H1 (cell line): ENCODE results near the gene VGLL2. TPM values are rescaled to one million over a fixed set of nuclear protein-coding genes. Genes with fewer than 3 reads are reported as not detected.

Experiments
- BACH1 ChIP-seq: IDR thresholded peaks from 2 replicates; pipeline ENCODE4 v1.6.1; 2012; ENCODE audit warnings: low read length, improper control_type of control experiment
- CBX8 ChIP-seq: fragments of 300-800, 300-1000 bp; sonication (generic); IDR thresholded peaks from 2 replicates; pipeline ENCODE4 v1.7.1; 2016; ENCODE audit warnings: low read depth, low read length, borderline replicate concordance
- CTBP2 ChIP-seq: IDR thresholded peaks from 2 replicates; pipeline ENCODE4 v1.7.0; 2011; ENCODE audit warnings: borderline replicate concordance, mild to moderate bottlenecking, moderate library complexity, mixed read lengths, low read length; ENCODE audit not compliant: insufficient read depth, insufficient read length
- EZH2 ChIP-seq: fragments of 200-600 bp; sonication (generic); IDR thresholded peaks from 2 replicates; pipeline ENCODE4 v1.7.1; 2012; ENCODE audit warnings: low read depth, mild to moderate bottlenecking, moderate library complexity, low read length, inconsistent platforms; ENCODE audit not compliant: severe bottlenecking
- SP2 ChIP-seq: IDR thresholded peaks from 2 replicates; pipeline ENCODE4 v1.6.1; 2012; ENCODE audit warnings: mild to moderate bottlenecking, low read length, inconsistent platforms
- SUZ12 ChIP-seq: fragments of 200-600 bp; sonication (generic); IDR thresholded peaks from 2 replicates; pipeline ENCODE4 v1.6.1; 2012; ENCODE audit warnings: mild to moderate bottlenecking, inconsistent platforms, low read length, moderate library complexity, mixed read lengths
- polyA plus RNA-seq, 7 experiments: library from polyadenylated mRNA; depleted of rRNA in 3 of 7; stranded (reverse) in 5 of 7; unstranded in 2 of 7; fragments of >200 nt in 5 of 7; fragments of 200-250 nt in 2 of 7; gene quantifications; 1 replicate in 5 of 7; 2 replicates in 1 of 7; 4 replicates in 1 of 7; pipeline versions ENCODE4 v1.2.1 to v1.2.3, GENCODE V29; 2011 to 2013; ENCODE audit warnings: missing spikeins in 2 of 7, mixed read lengths in 2 of 7
- total RNA-seq: library from RNA; stranded (reverse); fragmentation: NEBNext Ultra II Directional; extraction: Animal tissue kit (Norgen Biotek cat#: 25700); gene quantifications from 2 replicates; pipeline ENCODE4 v1.2.1, GENCODE V29; 2021
- TF ChIP-seq, protein P1 (sequence below): fragments of 300-600 bp; sonication (generic); IDR thresholded peaks from 2 replicates; pipeline ENCODE4 v1.7.1; 2012; ENCODE audit warnings: low read length, moderate library complexity, mild to moderate bottlenecking, inconsistent platforms; ENCODE audit not compliant: insufficient replicate concordance
- TF ChIP-seq, protein P2 (sequence below): IDR thresholded peaks from 2 replicates; pipeline ENCODE4 v1.6.1; 2012; ENCODE audit warnings: inconsistent platforms
- TF ChIP-seq, protein P3 (sequence below): IDR thresholded peaks from 2 replicates; pipeline ENCODE4 v1.6.1; 2012; ENCODE audit warnings: inconsistent platforms

Gene VGLL2
- total and polyA plus RNA-seq, 2 of the 8 experiments (the other 6 are each of a cell fraction or from before 2014, with no cell fraction given): not detected

DNA sequence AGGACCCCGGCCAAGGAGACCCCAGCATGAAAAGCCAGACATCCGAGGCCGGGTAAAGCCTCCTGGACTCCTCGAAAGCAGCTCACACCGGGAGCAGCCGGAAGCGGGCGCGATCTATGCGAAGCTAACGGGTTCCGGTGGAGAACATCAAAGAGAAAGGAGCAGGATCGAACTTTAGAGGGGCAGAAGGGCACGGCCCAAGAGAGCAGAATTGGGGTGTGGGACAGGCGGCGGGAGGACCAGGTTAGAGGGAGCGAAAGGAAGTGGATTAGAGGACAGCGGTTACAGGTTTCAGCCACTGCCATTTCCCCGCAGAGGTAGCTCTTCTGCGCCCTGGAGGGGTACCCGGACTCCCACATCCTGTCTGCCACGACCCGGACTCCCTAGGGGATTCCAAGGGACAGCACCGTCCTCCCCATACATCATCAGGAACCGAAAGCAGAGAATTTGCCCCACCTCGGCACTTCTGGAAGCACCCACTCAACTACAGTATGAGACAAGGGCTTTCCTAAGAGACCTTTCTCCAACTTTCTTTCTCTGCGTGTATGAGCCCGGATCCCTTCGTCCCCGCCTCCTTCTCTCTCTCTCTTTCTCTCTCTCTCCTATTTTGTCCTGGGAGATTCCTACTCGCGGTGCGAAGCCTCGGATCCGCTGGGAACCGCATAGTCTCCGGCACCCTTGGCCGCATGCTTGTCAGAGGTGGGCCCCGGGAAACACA is 507 bp upstream of the VGLL2 start (continued):
- TF ChIP-seq, protein P1, sequence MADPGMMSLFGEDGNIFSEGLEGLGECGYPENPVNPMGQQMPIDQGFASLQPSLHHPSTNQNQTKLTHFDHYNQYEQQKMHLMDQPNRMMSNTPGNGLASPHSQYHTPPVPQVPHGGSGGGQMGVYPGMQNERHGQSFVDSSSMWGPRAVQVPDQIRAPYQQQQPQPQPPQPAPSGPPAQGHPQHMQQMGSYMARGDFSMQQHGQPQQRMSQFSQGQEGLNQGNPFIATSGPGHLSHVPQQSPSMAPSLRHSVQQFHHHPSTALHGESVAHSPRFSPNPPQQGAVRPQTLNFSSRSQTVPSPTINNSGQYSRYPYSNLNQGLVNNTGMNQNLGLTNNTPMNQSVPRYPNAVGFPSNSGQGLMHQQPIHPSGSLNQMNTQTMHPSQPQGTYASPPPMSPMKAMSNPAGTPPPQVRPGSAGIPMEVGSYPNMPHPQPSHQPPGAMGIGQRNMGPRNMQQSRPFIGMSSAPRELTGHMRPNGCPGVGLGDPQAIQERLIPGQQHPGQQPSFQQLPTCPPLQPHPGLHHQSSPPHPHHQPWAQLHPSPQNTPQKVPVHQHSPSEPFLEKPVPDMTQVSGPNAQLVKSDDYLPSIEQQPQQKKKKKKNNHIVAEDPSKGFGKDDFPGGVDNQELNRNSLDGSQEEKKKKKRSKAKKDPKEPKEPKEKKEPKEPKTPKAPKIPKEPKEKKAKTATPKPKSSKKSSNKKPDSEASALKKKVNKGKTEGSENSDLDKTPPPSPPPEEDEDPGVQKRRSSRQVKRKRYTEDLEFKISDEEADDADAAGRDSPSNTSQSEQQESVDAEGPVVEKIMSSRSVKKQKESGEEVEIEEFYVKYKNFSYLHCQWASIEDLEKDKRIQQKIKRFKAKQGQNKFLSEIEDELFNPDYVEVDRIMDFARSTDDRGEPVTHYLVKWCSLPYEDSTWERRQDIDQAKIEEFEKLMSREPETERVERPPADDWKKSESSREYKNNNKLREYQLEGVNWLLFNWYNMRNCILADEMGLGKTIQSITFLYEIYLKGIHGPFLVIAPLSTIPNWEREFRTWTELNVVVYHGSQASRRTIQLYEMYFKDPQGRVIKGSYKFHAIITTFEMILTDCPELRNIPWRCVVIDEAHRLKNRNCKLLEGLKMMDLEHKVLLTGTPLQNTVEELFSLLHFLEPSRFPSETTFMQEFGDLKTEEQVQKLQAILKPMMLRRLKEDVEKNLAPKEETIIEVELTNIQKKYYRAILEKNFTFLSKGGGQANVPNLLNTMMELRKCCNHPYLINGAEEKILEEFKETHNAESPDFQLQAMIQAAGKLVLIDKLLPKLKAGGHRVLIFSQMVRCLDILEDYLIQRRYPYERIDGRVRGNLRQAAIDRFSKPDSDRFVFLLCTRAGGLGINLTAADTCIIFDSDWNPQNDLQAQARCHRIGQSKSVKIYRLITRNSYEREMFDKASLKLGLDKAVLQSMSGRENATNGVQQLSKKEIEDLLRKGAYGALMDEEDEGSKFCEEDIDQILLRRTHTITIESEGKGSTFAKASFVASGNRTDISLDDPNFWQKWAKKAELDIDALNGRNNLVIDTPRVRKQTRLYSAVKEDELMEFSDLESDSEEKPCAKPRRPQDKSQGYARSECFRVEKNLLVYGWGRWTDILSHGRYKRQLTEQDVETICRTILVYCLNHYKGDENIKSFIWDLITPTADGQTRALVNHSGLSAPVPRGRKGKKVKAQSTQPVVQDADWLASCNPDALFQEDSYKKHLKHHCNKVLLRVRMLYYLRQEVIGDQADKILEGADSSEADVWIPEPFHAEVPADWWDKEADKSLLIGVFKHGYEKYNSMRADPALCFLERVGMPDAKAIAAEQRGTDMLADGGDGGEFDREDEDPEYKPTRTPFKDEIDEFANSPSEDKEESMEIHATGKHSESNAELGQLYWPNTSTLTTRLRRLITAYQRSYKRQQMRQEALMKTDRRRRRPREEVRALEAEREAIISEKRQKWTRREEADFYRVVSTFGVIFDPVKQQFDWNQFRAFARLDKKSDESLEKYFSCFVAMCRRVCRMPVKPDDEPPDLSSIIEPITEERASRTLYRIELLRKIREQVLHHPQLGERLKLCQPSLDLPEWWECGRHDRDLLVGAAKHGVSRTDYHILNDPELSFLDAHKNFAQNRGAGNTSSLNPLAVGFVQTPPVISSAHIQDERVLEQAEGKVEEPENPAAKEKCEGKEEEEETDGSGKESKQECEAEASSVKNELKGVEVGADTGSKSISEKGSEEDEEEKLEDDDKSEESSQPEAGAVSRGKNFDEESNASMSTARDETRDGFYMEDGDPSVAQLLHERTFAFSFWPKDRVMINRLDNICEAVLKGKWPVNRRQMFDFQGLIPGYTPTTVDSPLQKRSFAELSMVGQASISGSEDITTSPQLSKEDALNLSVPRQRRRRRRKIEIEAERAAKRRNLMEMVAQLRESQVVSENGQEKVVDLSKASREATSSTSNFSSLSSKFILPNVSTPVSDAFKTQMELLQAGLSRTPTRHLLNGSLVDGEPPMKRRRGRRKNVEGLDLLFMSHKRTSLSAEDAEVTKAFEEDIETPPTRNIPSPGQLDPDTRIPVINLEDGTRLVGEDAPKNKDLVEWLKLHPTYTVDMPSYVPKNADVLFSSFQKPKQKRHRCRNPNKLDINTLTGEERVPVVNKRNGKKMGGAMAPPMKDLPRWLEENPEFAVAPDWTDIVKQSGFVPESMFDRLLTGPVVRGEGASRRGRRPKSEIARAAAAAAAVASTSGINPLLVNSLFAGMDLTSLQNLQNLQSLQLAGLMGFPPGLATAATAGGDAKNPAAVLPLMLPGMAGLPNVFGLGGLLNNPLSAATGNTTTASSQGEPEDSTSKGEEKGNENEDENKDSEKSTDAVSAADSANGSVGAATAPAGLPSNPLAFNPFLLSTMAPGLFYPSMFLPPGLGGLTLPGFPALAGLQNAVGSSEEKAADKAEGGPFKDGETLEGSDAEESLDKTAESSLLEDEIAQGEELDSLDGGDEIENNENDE: no peak
- TF ChIP-seq, protein P2, sequence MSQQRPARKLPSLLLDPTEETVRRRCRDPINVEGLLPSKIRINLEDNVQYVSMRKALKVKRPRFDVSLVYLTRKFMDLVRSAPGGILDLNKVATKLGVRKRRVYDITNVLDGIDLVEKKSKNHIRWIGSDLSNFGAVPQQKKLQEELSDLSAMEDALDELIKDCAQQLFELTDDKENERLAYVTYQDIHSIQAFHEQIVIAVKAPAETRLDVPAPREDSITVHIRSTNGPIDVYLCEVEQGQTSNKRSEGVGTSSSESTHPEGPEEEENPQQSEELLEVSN: peak; percentile 72
- TF ChIP-seq BACH1 (no peak), CBX8 (0 out of 2 replicates have a peak, but pooled peaks have one; percentile 14), EZH2 (peak; percentile 81), SP2 (no peak), CTBP2 (no peak), SUZ12 (peak; percentile 71)
- TF ChIP-seq, protein P3, sequence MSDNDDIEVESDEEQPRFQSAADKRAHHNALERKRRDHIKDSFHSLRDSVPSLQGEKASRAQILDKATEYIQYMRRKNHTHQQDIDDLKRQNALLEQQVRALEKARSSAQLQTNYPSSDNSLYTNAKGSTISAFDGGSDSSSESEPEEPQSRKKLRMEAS: peak; percentile 77
